ES-I3 (cell line): ENCODE data around the gene DOK6.

Experiments used
- H3K36me3 ChIP-seq: 2 replicates; pipeline ENCODE4 v1.6.1; 2013; ENCODE audit warnings: mild to moderate bottlenecking, low read length, control low read depth, moderate library complexity; ENCODE audit not compliant: insufficient read depth
- H3K4me1 ChIP-seq: 2 replicates; pipeline ENCODE4 v1.6.1; 2013; ENCODE audit warnings: mild to moderate bottlenecking, control low read depth, low read length; ENCODE audit not compliant: insufficient read depth
- H3K9ac ChIP-seq: 2 replicates; pipeline ENCODE4 v1.6.1; 2013; ENCODE audit warnings: low read depth, mild to moderate bottlenecking, low read length, moderate library complexity
- H3K9me3 ChIP-seq: 2 replicates; pipeline ENCODE4 v1.6.1; 2013; ENCODE audit warnings: mild to moderate bottlenecking, low read length, moderate library complexity; ENCODE audit not compliant: control insufficient read depth, insufficient read depth

Gene DOK6

GRCh38 chr18:69717586-69717985, 316.9 kb downstream of the DOK6 start:
- no peaks in the 10 kb centered on the region; the same call in 1 of the 2 replicates for H3K9me3 ChIP-seq
- no peak overlapping the region for H3K9ac ChIP-seq
- no peaks in the 10 kb centered on the region for H3K4me1 ChIP-seq
- H3K36me3 ChIP-seq: no peaks in the 10 kb centered on the region

DNA sequence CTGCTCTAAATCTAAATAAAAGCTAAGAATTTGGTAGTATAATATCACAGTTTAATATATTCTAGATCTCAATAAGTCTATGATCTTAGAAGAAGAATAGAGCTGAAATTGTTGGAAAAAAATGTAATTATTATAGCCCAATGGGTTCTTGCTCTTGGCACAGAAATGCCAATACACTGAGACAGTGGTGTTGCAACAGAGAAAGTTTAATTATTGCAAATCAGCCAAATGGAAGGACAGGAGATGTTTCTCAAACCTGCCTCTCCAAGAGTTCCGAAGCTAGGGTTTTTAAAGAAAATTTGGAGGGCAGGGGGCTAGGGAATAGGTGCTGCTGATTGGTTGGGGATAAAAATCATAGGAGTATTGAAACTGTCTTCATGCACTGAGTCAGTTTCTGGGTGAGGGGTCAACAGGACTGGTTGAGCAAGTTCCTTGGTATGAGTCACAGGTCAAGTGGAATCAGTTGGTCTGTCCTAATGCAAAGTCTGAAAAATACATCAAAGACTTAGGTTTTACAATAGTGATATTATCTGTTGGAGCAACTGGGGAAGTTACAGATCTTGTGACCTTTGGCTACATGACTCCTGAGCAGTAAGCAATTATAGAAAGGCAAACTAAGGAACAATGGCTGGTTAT, 318.3 kb downstream of the DOK6 start:
- H3K36me3 ChIP-seq: no peaks in the 10 kb centered on the region
- no peak overlapping the region for H3K9ac ChIP-seq
- H3K4me1 ChIP-seq: no peaks in the 10 kb centered on the region
- no peaks in the 10 kb centered on the region; the same call in 1 of the 2 replicates for H3K9me3 ChIP-seq

GRCh38 chr18:69720422-69720821, 319.7 kb downstream of the DOK6 start:
- H3K4me1 ChIP-seq: no peaks in the 10 kb centered on the region
- H3K36me3 ChIP-seq: no peaks in the 10 kb centered on the region

GRCh38 chr18:69723434-69723833, 322.7 kb downstream of the DOK6 start:
- H3K9me3 ChIP-seq: no peaks in the 10 kb centered on the region; the same call in 1 of the 2 replicates
- H3K36me3 ChIP-seq: no peaks in the 10 kb centered on the region
- no peaks in the 10 kb centered on the region for H3K4me1 ChIP-seq
- no peak overlapping the region for H3K9ac ChIP-seq

More at GRCh38 chr18:69720422-69720821, 319.7 kb downstream of the DOK6 start:
- H3K9me3 ChIP-seq: no peaks in the 10 kb centered on the region; the same call in 1 of the 2 replicates
- no peak overlapping the region for H3K9ac ChIP-seq

- no peaks in the 10 kb centered on the region for H3K36me3 ChIP-seq
- no peak overlapping the region for H3K9ac ChIP-seq
- H3K4me1 ChIP-seq: no peaks in the 10 kb centered on the region
- no peaks in the 10 kb centered on the region; the same call in 1 of the 2 replicates for H3K9me3 ChIP-seq
Observed at GRCh38 chr18:69725009-69725408, 324.3 kb downstream of the DOK6 start.

GRCh38 chr18:69725855-69726508, 325.3 kb downstream of the DOK6 start:
- Histone ChIP-seq H3K9me3 (no peaks in the 10 kb centered on the region), H3K9ac (no peak overlapping the region), H3K36me3 (no peaks in the 10 kb centered on the region), H3K4me1 (no peaks in the 10 kb centered on the region)

DNA sequence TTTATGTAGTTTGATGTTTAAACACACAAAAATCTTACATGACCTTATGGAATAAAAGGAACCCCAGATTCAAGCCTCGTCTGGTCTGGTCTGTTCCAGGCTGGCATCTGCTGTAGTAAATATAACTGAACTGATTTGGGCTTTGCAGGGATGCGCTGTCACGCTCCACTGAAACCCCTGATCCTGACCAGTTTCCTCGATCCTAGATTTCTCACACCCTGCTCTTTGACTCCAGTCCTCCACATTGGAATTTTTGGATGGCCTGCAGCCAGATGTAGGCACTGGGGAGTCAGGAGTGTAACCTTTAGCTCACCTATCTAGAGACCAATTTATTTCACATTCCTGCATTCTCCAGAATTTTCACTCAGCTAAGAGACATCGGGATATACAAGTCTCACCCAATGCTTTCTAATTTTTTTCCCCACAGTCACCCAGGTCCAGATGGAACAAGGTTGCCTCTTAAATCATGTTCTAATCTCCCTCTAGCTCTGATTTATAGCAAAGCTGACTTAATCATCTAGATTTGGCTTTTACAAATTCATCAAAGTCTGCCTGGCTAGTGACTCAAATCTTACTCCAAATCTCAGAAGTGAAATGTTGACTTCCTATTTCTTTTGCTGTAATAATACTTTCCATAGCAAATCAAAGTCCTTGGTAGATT, 327.4 kb downstream of the DOK6 start:
- Histone ChIP-seq H3K9ac (no peak overlapping the region), H3K36me3 (no peaks in the 10 kb centered on the region; the same call in 1 of the 2 replicates), H3K9me3 (no peaks in the 10 kb centered on the region), H3K4me1 (no peaks in the 10 kb centered on the region)

DNA sequence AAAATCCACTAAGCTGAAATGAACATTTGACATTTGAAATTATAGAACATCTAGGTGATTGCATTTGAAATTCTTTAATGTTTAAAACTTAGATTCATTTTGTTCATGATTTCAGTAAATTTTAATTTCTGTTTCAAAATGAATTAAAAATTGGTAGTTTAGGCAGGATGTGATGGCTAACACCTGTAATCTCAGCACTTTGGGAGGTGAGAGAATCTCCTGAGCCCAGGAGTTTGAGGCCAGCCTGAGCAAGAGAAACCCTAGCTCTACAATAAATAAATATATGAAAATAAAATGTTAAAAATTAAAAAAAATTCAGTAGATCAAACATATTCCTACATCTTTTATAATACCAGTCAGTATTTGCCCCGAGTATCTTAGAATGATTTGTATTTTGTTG, 330.0 kb downstream of the DOK6 start:
- no peaks in the 10 kb centered on the region; the same call in 1 of the 2 replicates for H3K36me3 ChIP-seq
- H3K4me1 ChIP-seq: no peaks in the 10 kb centered on the region
- no peak overlapping the region for H3K9ac ChIP-seq
- peaks cover 3% of the 10 kb centered on the region; the same call in 1 of the 2 replicates for H3K9me3 ChIP-seq

- Histone ChIP-seq H3K9me3 (peaks cover 3% of the 10 kb centered on the region; the same call in 1 of the 2 replicates), H3K4me1 (no peaks in the 10 kb centered on the region), H3K36me3 (no peaks in the 10 kb centered on the region; the same call in 1 of the 2 replicates), H3K9ac (no peak overlapping the region)
Observed at GRCh38 chr18:69734536-69734935, 333.8 kb downstream of the DOK6 start.

- Histone ChIP-seq H3K4me1 (no peaks in the 10 kb centered on the region), H3K9me3 (peaks cover 3% of the 10 kb centered on the region; the same call in 1 of the 2 replicates), H3K9ac (no peak overlapping the region), H3K36me3 (no peaks in the 10 kb centered on the region; the same call in 1 of the 2 replicates)
Observed at GRCh38 chr18:69736730-69737129, 336.0 kb downstream of the DOK6 start.

- Histone ChIP-seq H3K9me3 (peaks cover 3% of the 10 kb centered on the region; the same call in 1 of the 2 replicates), H3K36me3 (no peaks in the 10 kb centered on the region; the same call in 1 of the 2 replicates), H3K4me1 (no peaks in the 10 kb centered on the region), H3K9ac (no peak overlapping the region)
Observed at GRCh38 chr18:69737851-69738250, 337.2 kb downstream of the DOK6 start.

- no peaks in the 10 kb centered on the region for H3K36me3 ChIP-seq
- no peaks in the 10 kb centered on the region for H3K9me3 ChIP-seq
- no peak overlapping the region for H3K9ac ChIP-seq
- H3K4me1 ChIP-seq: no peaks in the 10 kb centered on the region
Observed at GRCh38 chr18:69747388-69747787, 346.7 kb downstream of the DOK6 start.

DNA sequence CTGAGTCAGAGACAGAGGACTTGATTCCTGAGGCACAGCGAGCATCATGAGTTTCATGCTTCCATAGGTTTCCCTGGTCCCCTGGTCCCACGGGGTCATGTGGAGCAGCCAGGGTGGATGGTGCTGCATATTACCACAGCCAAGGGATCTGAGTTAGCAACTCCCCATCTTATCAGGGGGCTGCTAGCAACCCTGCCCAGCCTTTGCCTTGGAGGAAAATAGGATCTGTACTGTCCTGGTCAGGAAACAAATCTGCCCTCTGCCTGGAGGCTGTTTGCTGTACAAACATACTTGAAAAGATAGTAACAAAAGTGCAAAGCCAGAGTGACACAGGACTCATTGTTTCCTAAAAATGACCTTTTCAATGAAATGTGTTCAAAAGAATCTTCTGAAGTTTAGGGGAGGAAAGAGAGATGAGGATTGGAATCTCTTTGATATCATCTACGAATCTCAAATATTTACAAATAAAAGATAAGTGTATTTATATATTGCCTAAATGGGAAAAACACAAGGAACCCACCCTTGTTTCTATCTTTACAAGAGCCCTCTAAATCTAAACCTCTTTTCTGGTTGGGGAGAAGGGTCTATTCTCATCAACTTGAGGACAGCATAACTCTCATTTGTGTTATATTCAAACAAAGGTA, 352.2 kb downstream of the DOK6 start:
- Histone ChIP-seq H3K9me3 (no peaks in the 10 kb centered on the region), H3K4me1 (peaks cover 3% of the 10 kb centered on the region; the same call in 1 of the 2 replicates), H3K36me3 (no peaks in the 10 kb centered on the region), H3K9ac (no peak overlapping the region)

DNA sequence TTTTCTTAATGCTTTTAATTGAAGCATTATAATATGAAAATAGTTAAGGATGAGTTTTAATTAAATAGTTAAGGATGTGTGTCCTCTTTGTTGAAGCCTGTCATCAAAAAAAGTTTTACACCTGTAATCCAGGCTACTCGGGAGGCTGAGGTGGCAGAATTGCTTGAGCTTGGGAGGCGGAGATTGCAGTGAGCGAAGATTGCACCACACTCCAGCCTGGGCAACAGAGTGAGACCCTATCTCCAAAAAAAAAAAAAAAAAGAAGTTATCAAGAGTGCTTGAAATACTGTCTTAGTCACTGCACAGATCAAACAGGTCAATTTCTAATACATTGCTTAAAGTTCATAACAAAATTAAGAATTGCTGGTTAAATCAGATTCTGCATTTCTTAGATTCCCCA, 353.4 kb downstream of the DOK6 start:
- H3K9me3 ChIP-seq: no peaks in the 10 kb centered on the region
- H3K4me1 ChIP-seq: peaks cover 15% of the 10 kb centered on the region
- no peak overlapping the region for H3K9ac ChIP-seq
- H3K36me3 ChIP-seq: no peaks in the 10 kb centered on the region
